HepG2 (cell line): Measurements from ENCODE around the gene ABCD1.

Experiments
- ARID3A ChIP-seq: IDR thresholded peaks from 2 replicates; pipeline ENCODE4 v1.6.1; 2012; ENCODE audit warnings: low read depth, low read length, improper control_type of control experiment
- HHEX ChIP-seq: IDR thresholded peaks from 2 replicates; pipeline ENCODE4 v1.6.1; 2016; ENCODE audit warnings: control low read depth
- HOXA3 ChIP-seq: sonication (generic); formaldehyde crosslinking; IDR thresholded peaks from 2 replicates; pipeline ENCODE4 v1.5.0; 2020; ENCODE audit warnings: missing genetic modification reagents
- NR3C1 ChIP-seq: sonication (generic); formaldehyde crosslinking; IDR thresholded peaks from 2 replicates; pipeline ENCODE4 v1.4.0; 2020; ENCODE audit warnings: missing genetic modification reagents
- POLR2A ChIP-seq, 2 experiments: IDR thresholded peaks; 2 replicates each; pipeline ENCODE4 v1.6.1; 2011; ENCODE audit warnings: low read depth in 2 of 2, low read length in 2 of 2, mild to moderate bottlenecking in 1 of 2, moderate library complexity in 1 of 2; ENCODE audit not compliant: insufficient read depth in 1 of 2
- POLR2AphosphoS5 ChIP-seq: IDR thresholded peaks from 2 replicates; pipeline ENCODE4 v1.6.1; 2012; ENCODE audit warnings: low read depth, low read length
- ZNF577 ChIP-seq: sonication (generic); formaldehyde crosslinking; IDR thresholded peaks from 2 replicates; pipeline ENCODE4 v1.4.0; 2020; ENCODE audit warnings: mild to moderate bottlenecking, low read depth, missing genetic modification reagents, borderline replicate concordance

- TF ChIP-seq POLR2AphosphoS5 (no peak), ARID3A (no peak), HHEX (CRISPR knock-in tag) (no peak), NR3C1 (CRISPR knock-in tag) (no peak), ZNF577 (CRISPR knock-in tag) (no peak), POLR2A (IDR thresholded peaks at IDR 0.05; ENCODE audit: insufficient read depth in 1 of 2, low read depth in 2 of 2, low read length in 2 of 2) (no peak), HOXA3 (CRISPR knock-in tag) (no peak)
These were observed 55.4 kb downstream of the ABCD1 start for GRCh38 chrX:153779891-153780677.
